Skeletal muscle cell (primary cell): ENCODE data around the gene TENT4A.
"Not testable (repeated sequence)": the region's sequence is repeated elsewhere in the genome, so short reads cannot be mapped to it uniquely, and the experiment has no call there.

Source experiments
- DNase-seq: peaks from one replicate; pipeline ENCODE4 v3.0.0-alpha.2; 2010; ENCODE audit warnings: low read depth
- H3K4me3 ChIP-seq: 2 replicates; pipeline ENCODE4 v1.5.1; 2011; ENCODE audit warnings: low read depth, mild to moderate bottlenecking, control low read depth, low read length, moderate library complexity

TENT4A gene

DNA sequence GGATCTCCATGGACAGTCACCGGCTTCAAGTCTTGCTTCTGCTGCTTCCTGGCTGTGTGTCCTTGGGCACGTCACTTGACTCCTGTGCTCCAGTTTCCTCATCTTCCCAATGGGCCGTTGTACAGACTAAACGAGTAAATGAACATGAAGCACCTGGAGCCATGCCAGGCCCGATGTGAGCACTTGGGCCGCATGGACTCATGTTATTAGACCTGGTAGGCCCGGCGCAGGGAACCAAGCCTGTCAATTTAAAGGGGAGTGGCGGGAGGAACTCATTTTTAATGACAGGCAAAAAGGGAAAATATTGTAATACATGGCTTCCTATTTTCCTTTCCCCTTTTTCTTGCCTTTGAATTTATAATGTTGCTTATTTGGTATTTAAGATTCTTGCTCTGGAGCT, 47.5 kb downstream of the TENT4A start:
- DNase-seq, result no peak
- H3K4me3 ChIP-seq, result no peak overlapping the region

DNA sequence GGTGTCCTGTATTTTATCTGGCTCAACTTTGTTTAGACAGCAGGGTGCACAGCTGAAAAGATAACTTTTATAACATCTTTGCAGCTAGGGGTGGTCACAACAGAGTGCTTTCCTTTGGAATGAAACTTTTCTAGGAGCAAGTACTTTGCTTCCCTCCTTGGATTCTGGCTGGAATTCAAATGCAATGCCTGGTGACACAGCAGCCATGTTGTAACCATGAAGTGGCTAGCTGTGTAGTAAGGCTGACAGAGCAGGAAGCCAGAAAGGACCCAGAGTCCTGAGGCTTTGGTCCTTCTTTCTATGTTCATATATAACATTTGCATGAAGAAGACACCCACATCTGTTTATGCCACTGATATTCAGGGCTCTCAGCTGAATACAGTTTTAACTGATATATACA, 48.1 kb downstream of the TENT4A start:
- no peak overlapping the region for H3K4me3 ChIP-seq
- no peak for DNase-seq

DNA sequence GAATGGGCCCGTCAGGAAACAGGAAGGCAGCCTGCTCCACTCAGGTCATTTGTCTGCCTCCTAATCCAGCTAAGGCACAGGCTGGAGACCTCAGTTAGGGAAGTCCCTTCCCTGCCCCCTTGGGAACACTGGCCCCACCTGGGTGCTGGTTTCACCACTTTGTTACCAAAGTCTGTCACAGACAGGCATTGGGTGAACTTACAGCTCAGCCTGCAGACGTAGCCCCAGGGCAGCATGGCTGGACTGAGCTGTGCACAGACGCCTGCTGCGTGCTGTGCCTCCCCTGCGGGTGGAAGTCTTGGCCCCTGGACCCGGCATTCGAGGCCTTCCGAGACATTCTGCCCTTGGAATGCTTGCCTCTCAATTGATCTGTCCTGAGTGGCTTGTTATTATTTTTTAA, 48.9 kb downstream of the TENT4A start:
- no peak overlapping the region for H3K4me3 ChIP-seq
- DNase-seq, result no peak

DNA sequence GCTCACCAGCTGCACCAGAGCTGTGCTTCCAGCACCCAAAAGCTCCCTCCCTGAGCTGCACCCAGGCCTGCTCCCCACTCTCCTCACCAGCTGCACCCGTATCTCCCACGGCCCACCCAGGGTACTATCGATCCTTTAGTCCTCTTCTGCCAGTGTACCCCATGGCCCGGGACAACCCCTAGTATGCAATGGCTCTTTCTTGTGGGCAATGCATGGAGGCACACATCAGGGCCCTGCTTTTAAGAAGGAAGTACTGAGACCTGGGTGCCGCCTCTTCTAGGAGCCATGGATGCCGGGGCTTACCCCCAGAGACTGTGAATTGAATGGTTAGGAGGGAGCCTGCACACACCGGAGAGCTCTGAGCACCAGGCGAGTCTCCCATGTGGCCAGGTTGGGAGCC, 49.5 kb downstream of the TENT4A start:
- DNase-seq, result no peak

GRCh38 chr5:6763191-6763590, 50.0 kb downstream of the TENT4A start:
- no peak for DNase-seq

More for the DNA sequence above, 49.5 kb downstream of the TENT4A start:
- no peak overlapping the region for H3K4me3 ChIP-seq

DNA sequence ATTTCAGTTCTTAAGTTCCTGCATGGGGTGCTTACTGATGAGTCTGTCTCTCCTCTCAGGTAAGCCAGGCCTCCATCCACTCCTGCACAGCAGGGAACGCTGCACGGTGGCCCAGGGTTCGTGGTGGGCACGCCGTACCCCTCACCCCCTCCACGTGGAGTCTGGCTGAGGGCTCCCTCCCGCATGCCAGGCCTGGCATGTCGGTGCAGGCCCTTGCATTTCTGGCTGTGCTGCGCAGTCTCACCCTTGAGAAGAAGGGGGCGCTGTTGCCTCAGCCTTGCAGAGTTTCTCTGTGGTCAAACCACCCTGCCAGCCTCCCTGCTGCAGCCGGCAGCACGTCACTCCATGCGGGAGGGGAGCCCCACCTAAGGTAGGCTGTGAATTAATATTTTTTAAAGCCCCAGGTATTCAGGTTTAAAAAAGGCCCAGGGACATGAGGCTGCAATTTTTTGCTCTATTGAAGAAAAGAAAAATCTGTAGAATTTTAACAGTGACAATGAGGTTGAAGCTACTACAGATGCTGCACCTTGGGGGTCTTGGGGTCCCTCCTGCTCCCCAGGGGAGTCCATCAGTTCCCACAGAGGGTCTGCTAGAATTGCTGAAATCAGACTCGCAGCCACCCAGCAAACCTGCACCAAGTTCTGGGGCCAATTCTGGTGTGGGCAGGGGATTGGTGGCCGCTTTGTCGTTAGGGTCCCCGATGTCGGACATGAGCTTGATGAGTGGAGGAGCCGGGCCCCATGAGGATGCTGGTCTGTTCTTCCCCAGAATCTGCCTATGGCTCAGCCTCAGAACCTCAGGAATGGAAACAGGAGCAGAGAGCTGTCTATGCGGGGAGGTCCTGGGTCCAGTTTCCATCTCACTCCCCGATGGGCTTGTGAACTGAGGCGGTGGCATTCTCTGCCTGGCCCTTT, 52.6 kb downstream of the TENT4A start:
- DNase-seq, result peak; percentile 19
- no peak overlapping the region for H3K4me3 ChIP-seq

More at GRCh38 chr5:6763191-6763590, 50.0 kb downstream of the TENT4A start:
- no peak overlapping the region for H3K4me3 ChIP-seq

DNA sequence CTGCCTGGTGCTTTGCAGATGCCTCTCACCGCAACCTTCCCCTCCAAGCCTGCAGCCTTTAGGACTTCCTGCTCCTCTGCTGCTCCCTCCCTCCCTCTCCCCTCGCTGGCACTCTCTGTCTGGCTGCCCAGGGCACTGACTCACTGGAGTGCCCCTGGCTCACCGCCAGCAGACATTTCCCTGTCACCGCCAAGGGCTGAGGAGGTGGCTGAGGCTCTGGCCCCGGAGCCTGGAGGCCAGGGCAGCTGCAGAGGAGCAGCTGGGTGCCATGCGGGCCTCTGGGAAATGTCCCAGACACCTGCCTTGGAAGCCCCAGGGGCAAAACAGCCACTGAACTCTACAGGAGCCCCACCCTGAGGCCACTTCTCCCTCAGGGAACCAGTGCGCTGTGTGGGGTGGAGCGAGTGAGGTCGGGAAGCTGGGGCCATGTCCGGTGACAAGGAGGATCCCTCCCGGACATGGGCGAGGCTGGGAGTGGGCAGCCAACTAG, 53.4 kb downstream of the TENT4A start:
- H3K4me3 ChIP-seq, result no peak overlapping the region
- DNase-seq, result peak; percentile 29

DNA sequence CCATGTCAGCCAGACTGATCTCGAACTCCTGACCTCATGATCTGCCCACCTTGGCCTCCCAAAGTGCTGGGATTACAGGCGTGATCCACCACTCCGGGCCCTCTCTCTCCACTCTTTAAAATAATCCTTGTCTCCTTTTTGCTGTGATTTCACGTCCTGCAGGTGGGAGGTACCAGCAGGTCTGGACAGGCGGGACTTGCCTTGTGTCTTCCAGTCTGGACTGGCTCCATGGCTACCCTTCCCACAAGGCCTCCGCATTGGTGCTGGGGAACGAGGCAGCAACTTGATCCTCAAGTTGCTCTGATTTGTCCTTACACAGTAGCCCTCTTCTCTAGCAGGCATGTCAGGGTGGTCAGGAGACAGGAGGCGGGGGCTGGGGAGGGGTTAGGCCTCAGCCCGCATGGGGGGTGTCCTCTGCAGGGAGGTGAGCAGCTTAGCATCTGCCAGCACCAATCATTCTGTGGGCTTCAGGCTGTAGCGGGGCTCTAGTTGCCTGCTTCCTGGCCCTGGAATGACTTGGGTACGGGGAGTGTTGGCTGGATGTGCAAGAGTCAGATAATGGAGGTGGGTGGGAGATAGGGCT, 54.3 kb downstream of the TENT4A start:
- H3K4me3 ChIP-seq, result no peak overlapping the region
- DNase-seq, result no peak

DNA sequence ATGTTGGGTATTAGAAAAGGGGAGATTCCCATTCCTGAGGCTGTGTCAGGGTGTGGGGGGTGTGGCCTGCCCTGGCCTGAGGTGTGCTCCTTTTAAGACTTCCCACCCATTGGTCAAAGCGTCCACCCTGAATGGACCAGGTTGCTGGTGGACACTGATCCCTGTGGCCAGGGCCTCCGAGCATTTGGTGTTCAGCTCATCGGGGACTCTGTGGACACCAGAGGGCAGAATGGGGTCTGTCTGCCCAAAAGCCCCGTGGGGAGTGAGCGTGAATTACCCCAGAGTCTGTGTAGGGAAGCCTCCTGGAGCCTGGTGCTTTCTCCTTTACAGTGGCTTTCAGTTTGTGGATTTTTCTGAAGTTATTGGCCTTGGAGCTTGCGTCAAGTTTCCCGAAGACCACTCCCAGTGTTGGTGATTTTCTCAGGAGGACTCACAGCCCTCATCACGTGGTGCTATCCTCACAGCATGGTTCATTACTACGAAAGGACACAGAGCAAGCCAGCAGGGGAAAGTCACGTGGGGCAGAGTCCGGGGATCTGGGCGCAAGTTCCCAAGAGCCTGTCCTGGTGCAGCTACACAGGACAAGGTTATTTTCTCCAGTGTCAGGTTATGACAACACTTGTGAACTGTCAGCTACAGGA, 55.5 kb downstream of the TENT4A start:
- no peak for DNase-seq
- H3K4me3 ChIP-seq, result no peak overlapping the region

DNA sequence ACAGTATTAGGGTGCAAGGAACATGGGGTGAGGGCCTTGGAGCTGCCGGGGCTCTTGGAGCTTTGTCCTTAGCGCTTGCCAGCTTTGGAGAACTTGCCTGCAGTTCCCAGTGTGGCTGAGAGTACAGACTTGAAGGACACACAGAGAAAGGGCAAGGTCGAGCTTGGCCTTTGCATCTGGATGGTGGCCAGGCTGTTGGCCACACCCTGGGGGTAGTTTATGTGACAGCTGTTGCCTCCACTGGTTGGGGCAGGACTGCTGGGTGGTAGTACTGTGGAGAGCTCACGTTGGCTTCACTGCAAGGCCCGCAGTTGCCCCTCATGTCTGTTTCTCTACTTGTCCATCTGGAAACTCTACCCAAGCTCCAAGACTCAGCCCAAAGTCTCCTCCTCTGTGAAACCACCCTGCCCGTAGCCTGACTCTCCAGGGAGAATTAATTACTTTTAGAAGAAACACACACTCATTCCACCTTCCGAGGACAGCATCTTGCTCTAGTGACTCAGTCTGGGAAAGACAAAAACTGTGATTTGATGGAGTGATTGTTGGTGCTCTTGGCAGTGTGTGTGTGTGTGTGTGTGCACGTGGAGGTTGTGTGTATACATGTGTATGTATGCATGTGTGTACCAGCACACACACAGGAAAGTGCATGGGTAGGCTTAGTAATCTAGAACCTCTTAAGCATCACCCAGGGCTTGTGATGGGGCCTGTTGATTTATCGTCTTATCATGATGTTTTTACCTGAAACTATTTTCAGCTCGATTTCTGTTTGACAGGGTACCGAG, 57.8 kb downstream of the TENT4A start:
- DNase-seq, result no peak
- H3K4me3 ChIP-seq, result no peak overlapping the region

DNA sequence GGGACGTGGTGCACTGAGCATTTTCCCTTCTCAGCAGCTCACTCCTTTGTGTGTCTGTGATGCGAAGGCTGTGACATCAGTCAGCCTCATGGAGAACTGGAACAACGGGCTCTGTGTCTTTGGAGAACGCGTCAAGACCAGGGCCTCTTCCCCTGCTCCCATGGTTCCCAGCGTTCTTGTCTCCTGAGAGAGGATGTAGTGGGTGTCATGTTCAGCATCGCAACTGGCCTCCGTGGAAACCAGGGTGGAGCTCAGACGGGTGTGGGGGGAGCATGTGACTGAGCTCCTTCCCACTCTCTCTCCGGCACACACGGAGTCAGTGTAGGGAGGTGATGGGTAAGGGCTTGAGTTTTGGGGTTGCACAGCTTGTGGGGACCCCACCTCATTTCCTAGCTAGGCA, 59.7 kb downstream of the TENT4A start:
- no peak overlapping the region for H3K4me3 ChIP-seq
- no peak for DNase-seq

- no peak for DNase-seq
- no peak overlapping the region for H3K4me3 ChIP-seq
Measured at GRCh38 chr5:6773342-6774035, 60.3 kb downstream of the TENT4A start.

- DNase-seq, H3K4me3 ChIP-seq: not testable (repeated sequence)
Measured at GRCh38 chr5:6774207-6774606, 61.0 kb downstream of the TENT4A start.

- no peak overlapping the region for H3K4me3 ChIP-seq
- no peak for DNase-seq
Measured at GRCh38 chr5:6774721-6775204, 61.5 kb downstream of the TENT4A start.

GRCh38 chr5:6775571-6775970, 62.3 kb downstream of the TENT4A start:
- H3K4me3 ChIP-seq, result no peak overlapping the region
- DNase-seq, result no peak

DNA sequence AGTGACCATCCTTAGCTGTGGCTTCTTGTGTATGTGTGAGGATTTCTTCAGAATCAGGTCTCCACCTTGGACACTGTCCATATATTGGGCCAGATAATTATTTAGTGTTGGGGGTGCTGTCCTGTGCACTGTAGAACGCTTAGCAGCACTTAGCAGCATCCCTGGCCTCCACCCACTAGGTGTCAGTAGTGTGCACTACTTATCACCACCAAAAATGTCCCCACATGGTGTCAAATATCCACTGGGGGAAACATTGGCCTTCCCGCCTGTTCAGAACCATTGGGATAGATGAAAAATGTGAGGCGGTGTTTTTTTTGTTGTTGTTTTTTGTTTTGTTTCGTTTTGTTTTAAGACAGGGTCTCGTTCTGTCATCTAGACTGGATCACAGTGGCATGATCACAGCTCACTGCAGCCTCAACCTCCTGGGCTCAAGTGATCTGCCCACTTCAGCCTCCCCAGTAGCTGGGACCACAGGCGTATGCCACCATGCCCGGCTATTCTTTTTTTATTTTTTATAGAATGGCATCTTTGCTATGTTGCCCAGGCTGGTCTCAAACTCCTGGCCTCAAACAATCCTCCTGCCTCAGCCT, 67.7 kb downstream of the TENT4A start:
- H3K4me3 ChIP-seq, result no peak overlapping the region
- DNase-seq, result no peak

- no peak overlapping the region for H3K4me3 ChIP-seq
- DNase-seq, result no peak
Measured at GRCh38 chr5:6781716-6782115, 68.5 kb downstream of the TENT4A start.

DNA sequence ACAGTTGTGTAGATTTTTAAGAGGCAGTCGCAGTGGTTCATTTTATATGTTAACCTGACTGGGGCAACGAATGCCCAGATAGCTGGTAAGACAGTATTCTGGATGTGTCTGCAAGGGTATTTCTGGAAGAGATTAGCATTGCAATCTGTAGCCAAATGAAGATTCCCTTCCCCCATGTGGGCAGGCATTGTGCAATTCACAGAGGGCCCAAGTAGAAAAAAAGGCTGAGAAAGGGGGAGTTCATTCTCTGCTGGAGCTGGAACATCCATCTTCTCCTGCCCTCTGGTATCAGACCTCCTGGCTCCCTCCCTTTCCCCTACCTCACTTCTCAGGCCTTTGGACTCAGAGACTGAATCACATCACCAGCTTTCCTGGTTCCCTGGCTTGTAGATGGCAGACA, 70.6 kb downstream of the TENT4A start:
- no peak overlapping the region for H3K4me3 ChIP-seq
- no peak for DNase-seq

GRCh38 chr5:6784481-6784880, 71.2 kb downstream of the TENT4A start:
- no peak for DNase-seq
- no peak overlapping the region for H3K4me3 ChIP-seq
